PC-9 (cell line): ENCODE measurements around the gene BOLA2B. TPM values are rescaled to one million over a fixed set of nuclear protein-coding genes. Genes with fewer than 3 reads are reported as not detected.

ENCODE experiments used
- BruUV-seq: library from RNA; stranded (reverse); fragments of 400-500 nt; replicated peaks from 2 replicates; lab custom pipeline; 2021; lab: Mats Ljungman, UMichigan
- CTCF ChIA-PET: fragments of 300-600 bp; sonication (Branson Sonifier 250); formaldehyde crosslinking; loops from one replicate; lab custom pipeline; 2022; ENCODE audit warnings: antibody characterized with exemption; lab: Charles Lee
- POLR2A ChIA-PET: fragments of 300-600 bp; sonication (Branson Sonifier 250); formaldehyde crosslinking; loops from one replicate; lab custom pipeline; 2022; ENCODE audit warnings: antibody characterized with exemption; ENCODE audit not compliant: unreplicated experiment; lab: Charles Lee
- DNase-seq, 2 experiments: peaks; one replicate each; pipeline versions ENCODE4 v3.0.0 to v3.0.0-alpha.2; 2015 to 2022; ENCODE audit warnings: mixed read lengths in 1 of 2
- H2AFZ ChIP-seq: fragments of 200-600 bp; sonication (generic); 2 replicates; pipeline ENCODE4 v1.8.1; 2017; ENCODE audit warnings: antibody characterized with exemption
- H3F3A ChIP-seq: fragments of 200-600 bp; sonication (generic); 2 replicates; pipeline ENCODE4 v1.8.1; 2017; ENCODE audit warnings: antibody characterized with exemption, mild to moderate bottlenecking, low read depth; ENCODE audit not compliant: insufficient read depth
- H3K27ac ChIP-seq: fragments of 200-600 bp; sonication (generic); 2 replicates; pipeline ENCODE4 v1.6.1; 2016; ENCODE audit warnings: mixed run types
- H3K27me3 ChIP-seq: fragments of 200-600 bp; sonication (generic); 2 replicates; pipeline ENCODE4 v1.6.1; 2016; ENCODE audit warnings: low read depth, mixed run types; ENCODE audit not compliant: insufficient read depth
- H3K36me3 ChIP-seq: fragments of 200-600 bp; sonication (generic); 2 replicates; pipeline ENCODE4 v1.6.1; 2016; ENCODE audit warnings: low read depth, mixed run types
- H3K4me1 ChIP-seq: fragments of 200-600 bp; sonication (generic); replicated peaks from 2 replicates; pipeline ENCODE4 v1.6.1; 2016; ENCODE audit warnings: mixed run types; ENCODE audit not compliant: insufficient read depth
- H3K4me2 ChIP-seq: fragments of 200-600 bp; sonication (generic); 2 replicates; pipeline ENCODE4 v1.6.1; 2017; ENCODE audit warnings: mixed run types
- H3K4me3 ChIP-seq: fragments of 200-600 bp; sonication (generic); 2 replicates; pipeline ENCODE4 v1.6.1; 2016; ENCODE audit warnings: mixed run types
- H3K79me2 ChIP-seq: fragments of 200-600 bp; sonication (generic); 2 replicates; pipeline ENCODE4 v1.6.1; 2017; ENCODE audit warnings: low read depth, mixed run types
- H3K9me2 ChIP-seq: fragments of 200-600 bp; sonication (generic); 2 replicates; pipeline ENCODE4 v1.8.1; 2017; ENCODE audit warnings: mild to moderate bottlenecking; ENCODE audit not compliant: insufficient read depth
- H3K9me3 ChIP-seq: fragments of 200-600 bp; sonication (generic); 2 replicates; pipeline ENCODE4 v1.8.1; 2016; ENCODE audit warnings: low read depth; ENCODE audit not compliant: insufficient read depth
- H4K20me1 ChIP-seq: fragments of 200-600 bp; sonication (generic); 2 replicates; pipeline ENCODE4 v1.8.1; 2017; ENCODE audit not compliant: insufficient read depth
- CTCF ChIP-seq: fragments of 200-600 bp; sonication (generic); conservative IDR thresholded peaks from 2 replicates; pipeline ENCODE4 v1.6.1; 2017; ENCODE audit warnings: mixed run types, antibody characterized with exemption, mild to moderate bottlenecking, moderate library complexity
- EZH2 ChIP-seq: fragments of 200-600 bp; sonication (generic); IDR thresholded peaks from 2 replicates; pipeline ENCODE4 v1.8.0; 2017; ENCODE audit warnings: antibody characterized with exemption, low read depth
- intact Hi-C: fragments of 100-400 bp; cut with micrococcal nuclease; formaldehyde crosslinking; loops from one replicate; pipeline ENCODE4 v1.10.0; 2022; ENCODE audit not compliant: unreplicated experiment
- total RNA-seq: library from RNA; stranded (reverse); gene quantifications from 2 replicates; pipeline ENCODE4 v1.2.3, GENCODE V29; 2021

The BOLA2B gene
- total RNA-seq, 1 experiment from 2014 or later, result 258 TPM

DNA sequence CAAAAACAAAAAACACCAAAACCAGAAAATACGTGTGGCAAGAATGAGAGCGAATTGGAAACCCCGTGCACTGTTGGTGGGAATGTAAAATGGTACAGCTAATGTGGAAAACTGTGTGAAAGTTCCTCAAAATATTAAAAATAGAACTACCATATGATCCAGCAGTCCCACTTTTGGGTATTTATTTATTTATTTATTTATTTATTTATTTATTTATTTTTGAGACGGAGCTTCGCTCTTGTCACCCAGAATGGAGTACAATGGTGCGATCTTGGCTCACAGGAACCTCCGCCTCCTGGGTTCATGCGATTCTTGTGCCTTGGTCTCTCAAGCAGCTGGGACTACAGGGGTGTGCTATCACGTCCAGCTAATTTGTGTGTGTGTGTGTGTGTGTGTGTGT lies 40.9 kb downstream of the BOLA2B start:
- Histone ChIP-seq H3K4me2 (no peak overlapping the region), H3K4me1 (no peaks in the 10 kb centered on the region), H3F3A (peaks cover 9% of the 10 kb centered on the region; the same call in 1 of the 2 replicates), H3K36me3 (no peaks in the 10 kb centered on the region), H3K4me3 (no peak overlapping the region), H4K20me1 (no peaks in the 10 kb centered on the region), H2AFZ (no peak overlapping the region), H3K27me3 (no peaks in the 10 kb centered on the region), H3K9me2 (no peaks in the 10 kb centered on the region), H3K27ac (no peak overlapping the region), H3K79me2 (no peaks in the 10 kb centered on the region), H3K9me3 (peaks cover 14% of the 10 kb centered on the region; the same call in 1 of the 2 replicates)
- intact Hi-C loops, result no loop called here
- TF ChIP-seq CTCF (no peak), EZH2 (no peak)
- POLR2A ChIA-PET, result no interaction called here
- CTCF ChIA-PET, result no interaction called here
- BruUV-seq, result no TSS peak
- DNase-seq, result no peak

DNA sequence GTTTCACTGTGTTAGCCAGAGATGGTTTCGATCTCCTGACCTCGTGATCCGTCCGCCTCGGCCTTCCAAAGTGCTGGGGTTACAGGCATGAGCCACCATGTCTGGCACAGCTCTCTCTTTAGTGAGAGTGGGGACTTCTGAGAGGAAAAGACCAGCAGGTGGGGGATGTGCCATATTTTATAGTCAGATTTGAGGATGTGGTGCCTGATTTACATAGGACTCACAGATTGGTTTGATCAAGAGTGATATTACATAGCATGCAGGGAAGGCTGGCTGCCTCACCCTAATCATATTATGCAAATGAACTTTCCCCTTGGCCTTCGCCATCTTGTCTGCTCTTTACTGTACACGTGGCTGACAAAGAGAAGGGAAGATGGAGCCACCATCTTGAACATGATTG lies 42.4 kb downstream of the BOLA2B start:
- CTCF ChIA-PET, result no interaction called here
- no TSS peak for BruUV-seq
- H3K9me2 ChIP-seq, result no peaks in the 10 kb centered on the region

GRCh38 chr16:30149250-30149930 lies 44.1 kb downstream of the BOLA2B start:
- CTCF ChIA-PET, result interaction anchor here (0.6 kb wide), 1 partner anchor 472 kb away, joined by 8 read pairs; no protein-coding TSS in a partner anchor
- H3K9me3 ChIP-seq, result peaks cover 14% of the 10 kb centered on the region; the same call in 1 of the 2 replicates
- no TSS peak for BruUV-seq

More for the DNA sequence above, 42.4 kb downstream of the BOLA2B start:
- no peak for DNase-seq
- H3K9me3 ChIP-seq, result peaks cover 14% of the 10 kb centered on the region; the same call in 1 of the 2 replicates
- peaks cover 9% of the 10 kb centered on the region; the same call in 1 of the 2 replicates for H3F3A ChIP-seq
- no peak overlapping the region for H3K4me3 ChIP-seq
- intact Hi-C loops, result no loop called here
- TF ChIP-seq CTCF, result no peak
- no peak for TF ChIP-seq EZH2
- POLR2A ChIA-PET, result no interaction called here
- H3K4me1 ChIP-seq, result no peaks in the 10 kb centered on the region
- H3K79me2 ChIP-seq, result no peaks in the 10 kb centered on the region
- H3K36me3 ChIP-seq, result no peaks in the 10 kb centered on the region
- H3K27ac ChIP-seq, result no peak overlapping the region
- H2AFZ ChIP-seq, result no peak overlapping the region
- no peaks in the 10 kb centered on the region for H3K27me3 ChIP-seq
- H4K20me1 ChIP-seq, result no peaks in the 10 kb centered on the region
- no peak overlapping the region for H3K4me2 ChIP-seq

More at GRCh38 chr16:30149250-30149930, 44.1 kb downstream of the BOLA2B start:
- no peak overlapping the region for H3K27ac ChIP-seq
- H4K20me1 ChIP-seq, result no peaks in the 10 kb centered on the region
- intact Hi-C loops, result no loop called here
- no peak overlapping the region for H3K4me3 ChIP-seq
- no peaks in the 10 kb centered on the region for H3K79me2 ChIP-seq
- H3K36me3 ChIP-seq, result no peaks in the 10 kb centered on the region
- no peaks in the 10 kb centered on the region for H3K27me3 ChIP-seq
- no peak for DNase-seq
- no peak for TF ChIP-seq CTCF
- no peak for TF ChIP-seq EZH2
- no peaks in the 10 kb centered on the region for H3K9me2 ChIP-seq
- no peak overlapping the region for H3K4me2 ChIP-seq
- peaks cover 6% of the 10 kb centered on the region; the same call in 1 of the 2 replicates for H3F3A ChIP-seq
- no peaks in the 10 kb centered on the region for H3K4me1 ChIP-seq
- POLR2A ChIA-PET, result interaction anchor here (0.5 kb wide), 1 partner anchor 1956 kb away, joined by 3 read pairs; no protein-coding TSS in a partner anchor
- no peak overlapping the region for H2AFZ ChIP-seq
